Endothelial cell of umbilical vein (primary cell): ENCODE measurements around the gene MYO5B. TPM values are rescaled to one million over a fixed set of nuclear protein-coding genes. Genes with fewer than 3 reads are reported as not detected.

Experiments used
- BruUV-seq: library from RNA; stranded (reverse); fragments of 400-500 nt; replicated peaks from 2 replicates; lab custom pipeline; 2021; lab: Mats Ljungman, UMichigan
- CTCF ChIA-PET: fragments of 300-600, 350-600 bp; sonication (Branson Sonifier 250); formaldehyde crosslinking; loops from one replicate; lab custom pipeline; 2021; ENCODE audit warnings: antibody characterized with exemption, inconsistent platforms; lab: Charles Lee
- POLR2A ChIA-PET: fragments of 300-600, 350-600 bp; sonication (Branson Sonifier 250); formaldehyde crosslinking; loops from one replicate; lab custom pipeline; 2021; ENCODE audit warnings: antibody characterized with exemption, inconsistent platforms; lab: Charles Lee
- DNase-seq: peaks from one replicate; pipeline ENCODE4 v3.0.0-alpha.2; 2011; ENCODE audit warnings: low read depth, low spot score
- FAIRE-seq: peaks from 2 replicates; lab custom pipeline; 2011; peaks lifted over from hg19 to GRCh38; lab: Jason Lieb, UNC
- H2AFZ ChIP-seq: 2 replicates; pipeline ENCODE4 v1.6.0; 2012; ENCODE audit warnings: low read depth, low read length, control low read depth, inconsistent platforms
- H3K27ac ChIP-seq: 2 replicates; pipeline ENCODE4 v1.5.1; 2011; ENCODE audit warnings: low read depth, mild to moderate bottlenecking, control low read depth, low read length, moderate library complexity; ENCODE audit not compliant: insufficient read depth
- H3K27me3 ChIP-seq, 2 experiments: 2 replicates each; pipeline versions ENCODE4 v1.6.0 to v1.6.1; 2011; ENCODE audit warnings: low read length in 2 of 2, mixed read lengths in 1 of 2; ENCODE audit not compliant: control insufficient read depth in 2 of 2, insufficient read depth in 2 of 2
- H3K36me3 ChIP-seq, 2 experiments: 2 replicates in 1 of 2; 3 replicates in 1 of 2; pipeline ENCODE4 v1.5.1; 2011; ENCODE audit warnings: low read length in 2 of 2, mild to moderate bottlenecking in 1 of 2, moderate library complexity in 1 of 2; ENCODE audit not compliant: control insufficient read depth in 2 of 2, insufficient read depth in 2 of 2; ENCODE audit errors: extremely low read depth in 1 of 2
- H3K4me1 ChIP-seq: 3 replicates; pipeline ENCODE4 v1.5.1; 2011; ENCODE audit warnings: mild to moderate bottlenecking, low read length; ENCODE audit not compliant: control insufficient read depth, insufficient read depth; ENCODE audit errors: extremely low read depth
- H3K4me2 ChIP-seq: 2 replicates; pipeline ENCODE4 v1.6.1; 2011; ENCODE audit warnings: low read length, control low read depth, mixed read lengths; ENCODE audit not compliant: insufficient read depth
- H3K4me3 ChIP-seq, 3 experiments: fragments of 200-600 bp in 1 of 3; sonication (generic), shearing (Covaris generic) in 1 of 3; replicated peaks in 1 of 3; 2 replicates each; pipeline ENCODE4 v1.5.1; 2011 to 2016; ENCODE audit warnings: control low read depth in 3 of 3, low read length in 3 of 3, mild to moderate bottlenecking in 2 of 3, inconsistent platforms in 1 of 3, low read depth in 1 of 3, moderate library complexity in 1 of 3; ENCODE audit not compliant: insufficient read depth in 1 of 3
- H3K79me2 ChIP-seq: 2 replicates; pipeline ENCODE4 v1.6.0; 2012; ENCODE audit warnings: low read length, inconsistent platforms; ENCODE audit not compliant: control insufficient read depth, insufficient read depth
- H3K9ac ChIP-seq: replicated peaks from 2 replicates; pipeline ENCODE3; 2011; ENCODE audit warnings: low read length, control low read depth; ENCODE audit not compliant: insufficient read depth; ENCODE audit errors: extremely low read depth
- H3K9me1 ChIP-seq: replicated peaks from 3 replicates; pipeline ENCODE4 v1.6.0; 2011; ENCODE audit warnings: mild to moderate bottlenecking, low read length; ENCODE audit not compliant: control insufficient read depth, insufficient read depth; ENCODE audit errors: extremely low read depth
- H3K9me3 ChIP-seq: replicated peaks from 2 replicates; pipeline ENCODE4 v1.5.1; 2012; ENCODE audit warnings: low read length, inconsistent platforms; ENCODE audit not compliant: control insufficient read depth, insufficient read depth
- H4K20me1 ChIP-seq: replicated peaks from 2 replicates; pipeline ENCODE3; 2011; ENCODE audit warnings: mild to moderate bottlenecking, low read length; ENCODE audit not compliant: control insufficient read depth, insufficient read depth; ENCODE audit errors: extremely low read depth
- CTCF ChIP-seq, 2 donors: IDR thresholded peaks; 1 replicate in 1 of 2; 2 replicates in 1 of 2; pipeline ENCODE4 v1.5.1; 2011; ENCODE audit warnings: low read length in 2 of 2, mild to moderate bottlenecking in 2 of 2, moderate library complexity in 2 of 2, control low read depth in 1 of 2, inconsistent platforms in 1 of 2, low read depth in 1 of 2; ENCODE audit not compliant: insufficient read depth in 1 of 2; ENCODE audit errors: extremely low read depth in 1 of 2
- EZH2 ChIP-seq: IDR thresholded peaks from 2 replicates; pipeline ENCODE4 v1.6.1; 2012; ENCODE audit warnings: borderline replicate concordance, low read depth, mild to moderate bottlenecking, moderate library complexity, low read length, inconsistent platforms; ENCODE audit not compliant: severe bottlenecking
- FOS ChIP-seq: IDR thresholded peaks from 2 replicates; pipeline ENCODE4 v1.6.1; 2011; ENCODE audit warnings: mild to moderate bottlenecking, low read length, moderate library complexity, borderline replicate concordance; ENCODE audit not compliant: insufficient read depth
- GATA2 ChIP-seq: IDR thresholded peaks from 2 replicates; pipeline ENCODE4 v1.7.0; 2011; ENCODE audit warnings: low read depth, mild to moderate bottlenecking, moderate library complexity, mixed read lengths, low read length; ENCODE audit not compliant: insufficient read length, insufficient read depth
- JUN ChIP-seq: IDR thresholded peaks from 2 replicates; pipeline ENCODE4 v1.6.1; 2011; ENCODE audit warnings: borderline replicate concordance, low read depth; ENCODE audit not compliant: insufficient read length, insufficient read depth
- MAX ChIP-seq: IDR thresholded peaks from 2 replicates; pipeline ENCODE4 v1.6.1; 2011; ENCODE audit not compliant: insufficient read depth, insufficient read length
- MYC ChIP-seq: IDR thresholded peaks from one replicate; pipeline ENCODE4 v1.6.1; 2011; ENCODE audit warnings: mild to moderate bottlenecking, low read depth, low read length
- POLR2A ChIP-seq: IDR thresholded peaks from 2 replicates; pipeline ENCODE4 v1.6.1; 2012; ENCODE audit warnings: low read depth, mild to moderate bottlenecking, control low read depth, low read length
- POLR2AphosphoS5 ChIP-seq: IDR thresholded peaks from 2 replicates; pipeline ENCODE4 v1.6.1; 2012; ENCODE audit warnings: low read depth, mild to moderate bottlenecking, control low read depth, low read length, moderate library complexity; ENCODE audit not compliant: insufficient read depth
- dilution Hi-C: fragments of 300-500 bp; cut with MboI; formaldehyde crosslinking; loops from one replicate; pipeline ENCODE4 v1.15.0; 2019; ENCODE audit warnings: low sequenced_read_pairs; ENCODE audit not compliant: extremely low pct_ligation_motif_present
- intact Hi-C: fragments of 100-400 bp; cut with micrococcal nuclease; formaldehyde crosslinking; loops from one replicate; pipeline ENCODE4 v1.10.0; 2022
- polyA plus RNA-seq, 4 experiments: library from polyadenylated mRNA; depleted of rRNA in 3 of 4; stranded (reverse) in 3 of 4; unstranded in 1 of 4; fragments of >200 nt; gene quantifications; 2 replicates each; pipeline versions ENCODE4 v1.2.1 to v1.2.3, GENCODE V29; 2011 to 2012; ENCODE audit warnings: missing spikeins in 1 of 4
- total RNA-seq: library from RNA; stranded (reverse); gene quantifications from 2 replicates; pipeline ENCODE4 v1.2.3, GENCODE V29; 2021

MYO5B gene
- total and polyA plus RNA-seq, 2 donors (not counting 3 experiments of a cell fraction or from before 2014, with no cell fraction given): 0.54 to 1.1 TPM

- FAIRE-seq: no peak
- POLR2A ChIA-PET: no interaction called here
- no peak overlapping the region for H3K27ac ChIP-seq
- no TSS peak for BruUV-seq
- H3K9me3 ChIP-seq: no peaks in the 10 kb centered on the region
- no peak for TF ChIP-seq FOS
- TF ChIP-seq CTCF (IDR thresholded peaks at IDR 0.05; ENCODE audit: extremely low read depth in 1 of 2, insufficient read depth in 1 of 2, low read depth in 1 of 2, low read length in 2 of 2): no peak
- no peak for TF ChIP-seq EZH2
- TF ChIP-seq POLR2A: no peak
- TF ChIP-seq GATA2: no peak
- TF ChIP-seq JUN: no peak
- TF ChIP-seq MYC: no peak
- no peak for TF ChIP-seq POLR2AphosphoS5
- TF ChIP-seq MAX: no peak
- H3K36me3 ChIP-seq: no peaks in the 10 kb centered on the region
- dilution Hi-C loops (no loop called here), intact Hi-C loops (no loop called here)
- H3K9me1 ChIP-seq: no peaks in the 10 kb centered on the region
- H3K79me2 ChIP-seq: no peaks in the 10 kb centered on the region
- no peak overlapping the region for H3K4me3 ChIP-seq
- no peak overlapping the region for H3K4me2 ChIP-seq
- H3K9ac ChIP-seq: no peak overlapping the region
- DNase-seq: no peak
- H3K4me1 ChIP-seq: peaks cover 10% of the 10 kb centered on the region
- no peaks in the 10 kb centered on the region for H3K27me3 ChIP-seq
- no peaks in the 10 kb centered on the region for H4K20me1 ChIP-seq
- no peak overlapping the region for H2AFZ ChIP-seq
- CTCF ChIA-PET: interaction anchor here (1.3 to 2.4 kb wide), 3 partner anchors 8 to 334 kb away, joined by 3 to 10 read pairs (median 6); no protein-coding TSS in a partner anchor
These were observed 350.0 kb downstream of the MYO5B start for GRCh38 chr18:49844903-49845302.
